IMR-90 (cell line): Measurements from ENCODE around the gene ALAS1.

Experiments used
- CEBPB ChIP-seq: IDR thresholded peaks from 2 replicates; pipeline ENCODE4 v1.6.1; 2012; ENCODE audit warnings: low read depth, low read length, improper control_type of control experiment
- CHD1 ChIP-seq: IDR thresholded peaks from 2 replicates; pipeline ENCODE4 v1.6.1; 2012; ENCODE audit warnings: low read depth, low read length, improper control_type of control experiment
- MAFK ChIP-seq: IDR thresholded peaks from 2 replicates; pipeline ENCODE4 v1.6.1; 2012; ENCODE audit warnings: low read depth, low read length, improper control_type of control experiment
- POLR2A ChIP-seq: IDR thresholded peaks from 2 replicates; pipeline ENCODE4 v1.6.1; 2012; ENCODE audit warnings: mild to moderate bottlenecking, low read depth, low read length
- RCOR1 ChIP-seq: IDR thresholded peaks from 2 replicates; pipeline ENCODE4 v1.6.1; 2012; ENCODE audit warnings: mild to moderate bottlenecking, low read length, improper control_type of control experiment; ENCODE audit not compliant: insufficient replicate concordance
- RFX5 ChIP-seq: IDR thresholded peaks from 2 replicates; pipeline ENCODE4 v1.8.0; 2012; ENCODE audit warnings: low read depth, mild to moderate bottlenecking, low read length, moderate library complexity
- SMC3 ChIP-seq: fragments of 150-350 bp; IDR thresholded peaks from 2 replicates; pipeline ENCODE4 v1.6.1; 2016; ENCODE audit warnings: low read depth, mild to moderate bottlenecking, antibody characterized with exemption, low read length, moderate library complexity
- TF ChIP-seq, protein P1 (sequence below): conservative IDR thresholded peaks from 2 replicates; pipeline ENCODE4 v1.5.1; 2012; ENCODE audit warnings: mild to moderate bottlenecking, low read depth, low read length, improper control_type of control experiment
- TF ChIP-seq, protein P2 (sequence below): fragments of 150-350 bp; IDR thresholded peaks from 2 replicates; pipeline ENCODE4 v1.6.1; 2016; ENCODE audit warnings: low read depth, mild to moderate bottlenecking, low read length, moderate library complexity, borderline replicate concordance

DNA sequence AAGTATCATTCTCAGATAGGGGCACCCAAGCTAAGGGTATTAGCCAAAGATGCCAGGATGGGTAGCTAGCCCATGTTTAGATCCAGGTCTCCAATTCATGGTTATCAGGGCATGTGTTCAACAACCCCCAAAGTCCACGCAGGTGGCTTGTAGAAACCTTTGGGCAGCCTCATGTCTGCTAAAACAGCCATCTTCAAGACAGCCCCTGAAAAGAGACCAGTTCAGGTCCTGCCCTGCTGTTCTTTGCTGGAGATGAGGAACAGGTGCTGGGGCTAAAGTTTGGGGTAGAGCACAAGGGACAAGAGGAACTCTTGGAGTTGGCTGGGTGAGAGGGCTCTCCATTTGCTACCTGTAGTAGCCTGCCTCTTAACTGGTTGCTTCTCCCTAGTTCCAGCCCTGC lies 52.2 kb downstream of the ALAS1 start:
- TF ChIP-seq, protein P1, sequence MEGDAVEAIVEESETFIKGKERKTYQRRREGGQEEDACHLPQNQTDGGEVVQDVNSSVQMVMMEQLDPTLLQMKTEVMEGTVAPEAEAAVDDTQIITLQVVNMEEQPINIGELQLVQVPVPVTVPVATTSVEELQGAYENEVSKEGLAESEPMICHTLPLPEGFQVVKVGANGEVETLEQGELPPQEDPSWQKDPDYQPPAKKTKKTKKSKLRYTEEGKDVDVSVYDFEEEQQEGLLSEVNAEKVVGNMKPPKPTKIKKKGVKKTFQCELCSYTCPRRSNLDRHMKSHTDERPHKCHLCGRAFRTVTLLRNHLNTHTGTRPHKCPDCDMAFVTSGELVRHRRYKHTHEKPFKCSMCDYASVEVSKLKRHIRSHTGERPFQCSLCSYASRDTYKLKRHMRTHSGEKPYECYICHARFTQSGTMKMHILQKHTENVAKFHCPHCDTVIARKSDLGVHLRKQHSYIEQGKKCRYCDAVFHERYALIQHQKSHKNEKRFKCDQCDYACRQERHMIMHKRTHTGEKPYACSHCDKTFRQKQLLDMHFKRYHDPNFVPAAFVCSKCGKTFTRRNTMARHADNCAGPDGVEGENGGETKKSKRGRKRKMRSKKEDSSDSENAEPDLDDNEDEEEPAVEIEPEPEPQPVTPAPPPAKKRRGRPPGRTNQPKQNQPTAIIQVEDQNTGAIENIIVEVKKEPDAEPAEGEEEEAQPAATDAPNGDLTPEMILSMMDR: no peak
- TF ChIP-seq SMC3 (no peak), RFX5 (no peak), RCOR1 (no peak), CHD1 (no peak), MAFK (no peak), CEBPB (no peak), POLR2A (no peak)
- TF ChIP-seq, protein P2, sequence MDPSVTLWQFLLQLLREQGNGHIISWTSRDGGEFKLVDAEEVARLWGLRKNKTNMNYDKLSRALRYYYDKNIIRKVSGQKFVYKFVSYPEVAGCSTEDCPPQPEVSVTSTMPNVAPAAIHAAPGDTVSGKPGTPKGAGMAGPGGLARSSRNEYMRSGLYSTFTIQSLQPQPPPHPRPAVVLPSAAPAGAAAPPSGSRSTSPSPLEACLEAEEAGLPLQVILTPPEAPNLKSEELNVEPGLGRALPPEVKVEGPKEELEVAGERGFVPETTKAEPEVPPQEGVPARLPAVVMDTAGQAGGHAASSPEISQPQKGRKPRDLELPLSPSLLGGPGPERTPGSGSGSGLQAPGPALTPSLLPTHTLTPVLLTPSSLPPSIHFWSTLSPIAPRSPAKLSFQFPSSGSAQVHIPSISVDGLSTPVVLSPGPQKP: no peak
